Inflammatory macrophage treated with lipopolysaccharide for 4 hours (primary cell): ENCODE results near the gene DIPK1A.

Experiments
- DNase-seq: peaks from one replicate; pipeline ENCODE4 v3.0.0-alpha.2; 2020

Gene DIPK1A

GRCh38 chr1:92949937-92950817 lies 11.1 kb downstream of the DIPK1A start:
- DNase-seq, result peak; percentile 23

- no peak for DNase-seq
Measured at GRCh38 chr1:92948071-92948470, 13.2 kb downstream of the DIPK1A start.

- no peak for DNase-seq
Measured at GRCh38 chr1:92945748-92946270, 15.5 kb downstream of the DIPK1A start.

- no peak for DNase-seq
Measured at GRCh38 chr1:92944901-92945747, 16.1 kb downstream of the DIPK1A start.

- no peak for DNase-seq
Measured at GRCh38 chr1:92943502-92943847, 17.8 kb downstream of the DIPK1A start.

GRCh38 chr1:92940541-92940940 lies 20.7 kb downstream of the DIPK1A start:
- DNase-seq, result no peak

GRCh38 chr1:92937731-92938130 lies 23.5 kb downstream of the DIPK1A start:
- no peak for DNase-seq

- DNase-seq, result no peak
Measured at GRCh38 chr1:92936865-92937264, 24.4 kb downstream of the DIPK1A start.

- DNase-seq, result no peak
Measured at GRCh38 chr1:92934395-92935378, 26.6 kb downstream of the DIPK1A start.

- DNase-seq, result no peak
Measured at GRCh38 chr1:92933459-92933858, 27.8 kb downstream of the DIPK1A start.

- DNase-seq, result no peak
Measured at GRCh38 chr1:92931691-92932090, 29.6 kb downstream of the DIPK1A start.

- peak; percentile 26 for DNase-seq
Measured at GRCh38 chr1:92929461-92929860, 31.8 kb downstream of the DIPK1A start.

GRCh38 chr1:92927870-92928269 lies 33.4 kb downstream of the DIPK1A start:
- peak; percentile 23 for DNase-seq

- no peak for DNase-seq
Measured at GRCh38 chr1:92926873-92927272, 34.4 kb downstream of the DIPK1A start.

GRCh38 chr1:92924501-92924900 lies 36.8 kb downstream of the DIPK1A start:
- DNase-seq, result no peak

- DNase-seq, result peak; percentile 39
Measured at GRCh38 chr1:92923664-92924063, 37.6 kb downstream of the DIPK1A start.

- no peak for DNase-seq
Measured at GRCh38 chr1:92922356-92923035, 38.8 kb downstream of the DIPK1A start.

- no peak for DNase-seq
Measured at GRCh38 chr1:92921031-92922023, 39.9 kb downstream of the DIPK1A start.

GRCh38 chr1:92916899-92917298 lies 44.4 kb downstream of the DIPK1A start:
- no peak for DNase-seq

GRCh38 chr1:92915547-92915946 lies 45.7 kb downstream of the DIPK1A start:
- DNase-seq, result no peak
